H1 (cell line): ENCODE measurements around the gene C10orf95. TPM values are rescaled to one million over a fixed set of nuclear protein-coding genes. Genes with fewer than 3 reads are reported as not detected.

Source experiments
- CTCF ChIA-PET: fragments of 300-600 bp; sonication (Branson Sonifier 250); formaldehyde crosslinking; loops from one replicate; lab custom pipeline; 2021; ENCODE audit not compliant: partially characterized antibody; lab: Charles Lee
- POLR2A ChIA-PET: fragments of 300-600 bp; sonication (Branson Sonifier 250); formaldehyde crosslinking; loops from one replicate; lab custom pipeline; 2021; ENCODE audit warnings: inconsistent platforms; ENCODE audit not compliant: partially characterized antibody; lab: Charles Lee
- DNase-seq, 2 experiments: peaks; one replicate each; pipeline versions ENCODE4 v3.0.0 to v3.0.0-alpha.2; 2010 to 2022; ENCODE audit warnings: low spot score in 2 of 2, low read depth in 1 of 2, mixed read lengths in 1 of 2
- FAIRE-seq: peaks from 2 replicates; lab custom pipeline; 2011; peaks lifted over from hg19 to GRCh38; lab: Jason Lieb, UNC
- H2AFZ ChIP-seq: 2 replicates; pipeline ENCODE4 v1.8.1; 2012; ENCODE audit warnings: low read length, inconsistent platforms
- H2AK5ac ChIP-seq: 2 replicates; pipeline ENCODE4 v1.6.1; 2013; ENCODE audit warnings: low read depth, low read length
- H2BK120ac ChIP-seq: replicated peaks from 2 replicates; pipeline ENCODE3; 2013; ENCODE audit warnings: low read depth, low read length, inconsistent platforms
- H2BK12ac ChIP-seq: 2 replicates; pipeline ENCODE4 v1.6.1; 2013; ENCODE audit warnings: low read depth, low read length
- H2BK15ac ChIP-seq: 2 replicates; pipeline ENCODE4 v1.6.1; 2013; ENCODE audit warnings: low read length
- H2BK20ac ChIP-seq: 2 replicates; pipeline ENCODE4 v1.6.1; 2013; ENCODE audit warnings: low read length
- H2BK5ac ChIP-seq: 2 replicates; pipeline ENCODE4 v1.6.1; 2013; ENCODE audit warnings: low read depth, low read length
- H3K14ac ChIP-seq: 2 replicates; pipeline ENCODE4 v1.6.1; 2013; ENCODE audit warnings: inconsistent platforms; ENCODE audit not compliant: insufficient read length
- H3K18ac ChIP-seq: 2 replicates; pipeline ENCODE4 v1.6.1; 2013; ENCODE audit warnings: low read length; ENCODE audit errors: extremely low read depth
- H3K23ac ChIP-seq: 2 replicates; pipeline ENCODE4 v1.6.1; 2013; ENCODE audit warnings: inconsistent platforms; ENCODE audit not compliant: insufficient read length
- H3K23me2 ChIP-seq: 2 replicates; pipeline ENCODE4 v1.6.1; 2013; ENCODE audit warnings: low read depth, low read length
- H3K27ac ChIP-seq: 2 replicates; pipeline ENCODE4 v1.6.1; 2011; ENCODE audit warnings: low read depth, low read length, inconsistent platforms
- H3K27me3 ChIP-seq, 4 experiments: replicated peaks in 1 of 4; 1 replicate in 1 of 4; 2 replicates in 3 of 4; pipeline versions ENCODE4 v1.6.1 to v1.8.1; 2011 to 2013; ENCODE audit warnings: low read length in 3 of 4, mild to moderate bottlenecking in 3 of 4, inconsistent platforms in 2 of 4, mixed read lengths in 2 of 4, moderate library complexity in 1 of 4; ENCODE audit not compliant: control insufficient read depth in 3 of 4, insufficient read depth in 3 of 4; ENCODE audit errors: extremely low read depth in 1 of 4
- H3K36me3 ChIP-seq, 4 experiments: 2 replicates each; pipeline versions ENCODE4 v1.6.1 to v1.8.1; 2011 to 2013; ENCODE audit warnings: mild to moderate bottlenecking in 4 of 4, low read length in 3 of 4, moderate library complexity in 2 of 4, control low read depth in 1 of 4, inconsistent platforms in 1 of 4; ENCODE audit not compliant: insufficient read depth in 4 of 4, control insufficient read depth in 2 of 4
- H3K4ac ChIP-seq: replicated peaks from 2 replicates; pipeline ENCODE3; 2013; ENCODE audit warnings: low read length, low read depth, mixed read lengths, inconsistent platforms; ENCODE audit not compliant: insufficient read length
- H3K4me1 ChIP-seq, 4 experiments: replicated peaks in 1 of 4; 1 replicate in 1 of 4; 2 replicates in 3 of 4; pipeline versions ENCODE4 v1.6.1 to v1.8.1; 2011 to 2013; ENCODE audit warnings: low read length in 3 of 4, inconsistent platforms in 2 of 4, mixed read lengths in 1 of 4; ENCODE audit not compliant: insufficient read depth in 4 of 4, control insufficient read depth in 3 of 4
- H3K4me2 ChIP-seq, 2 experiments: 2 replicates each; pipeline versions ENCODE4 v1.6.1 to v1.8.1; 2011 to 2013; ENCODE audit warnings: low read depth in 2 of 2, low read length in 2 of 2, control low read depth in 1 of 2, inconsistent platforms in 1 of 2, mild to moderate bottlenecking in 1 of 2; ENCODE audit not compliant: insufficient read depth in 1 of 2
- H3K4me3 ChIP-seq, 4 experiments: fragments of 200-600, 300-600 bp in 1 of 4; sonication (generic), shearing (Covaris generic), sonication (Bioruptor Twin) in 1 of 4; 2 replicates each; pipeline versions ENCODE4 v1.5.1 to v1.8.1; 2011 to 2016; ENCODE audit warnings: low read length in 4 of 4, low read depth in 3 of 4, control low read depth in 2 of 4, inconsistent platforms in 2 of 4, mild to moderate bottlenecking in 2 of 4, mixed read lengths in 1 of 4, moderate library complexity in 1 of 4; ENCODE audit not compliant: insufficient read depth in 2 of 4; ENCODE audit errors: extremely low read depth in 1 of 4
- H3K56ac ChIP-seq: replicated peaks from 2 replicates; pipeline ENCODE3; 2013; ENCODE audit warnings: low read depth, mild to moderate bottlenecking, mixed read lengths, low read length, inconsistent platforms; ENCODE audit not compliant: insufficient read length
- H3K79me1 ChIP-seq: 2 replicates; pipeline ENCODE4 v1.6.1; 2013; ENCODE audit warnings: low read depth, low read length, control low read depth
- H3K79me2 ChIP-seq, 2 experiments: 2 replicates each; pipeline versions ENCODE4 v1.6.1 to v1.8.1; 2012 to 2013; ENCODE audit warnings: low read length in 2 of 2, mild to moderate bottlenecking in 2 of 2, inconsistent platforms in 1 of 2; ENCODE audit not compliant: insufficient read depth in 2 of 2, control insufficient read depth in 1 of 2
- H3K9ac ChIP-seq, 4 experiments: replicated peaks in 1 of 4; 1 replicate in 1 of 4; 2 replicates in 3 of 4; pipeline versions ENCODE4 v1.6.1 to v1.8.1; 2011 to 2013; ENCODE audit warnings: low read depth in 3 of 4, low read length in 3 of 4, control low read depth in 2 of 4, mild to moderate bottlenecking in 2 of 4, moderate library complexity in 2 of 4, inconsistent platforms in 1 of 4; ENCODE audit errors: extremely low read depth in 1 of 4
- H3K9me3 ChIP-seq, 2 experiments: 2 replicates each; pipeline versions ENCODE4 v1.6.1 to v1.8.1; 2012 to 2013; ENCODE audit warnings: mild to moderate bottlenecking in 2 of 2, moderate library complexity in 2 of 2, control low read depth in 1 of 2, inconsistent platforms in 1 of 2, low read depth in 1 of 2, low read length in 1 of 2, mixed read lengths in 1 of 2; ENCODE audit not compliant: insufficient read depth in 2 of 2
- H4K20me1 ChIP-seq, 2 experiments: replicated peaks in 1 of 2; 2 replicates each; pipeline versions ENCODE3 to v1.8.1; 2011 to 2013; ENCODE audit warnings: inconsistent platforms in 2 of 2, low read length in 2 of 2, mild to moderate bottlenecking in 1 of 2; ENCODE audit not compliant: insufficient read depth in 2 of 2, control insufficient read depth in 1 of 2
- H4K5ac ChIP-seq: 2 replicates; pipeline ENCODE4 v1.6.1; 2013; ENCODE audit warnings: low read length, low read depth, mixed read lengths, inconsistent platforms; ENCODE audit not compliant: insufficient read length
- H4K8ac ChIP-seq: 2 replicates; pipeline ENCODE4 v1.8.0; 2013; ENCODE audit warnings: mild to moderate bottlenecking, moderate library complexity, low read length, inconsistent platforms; ENCODE audit not compliant: insufficient read depth; ENCODE audit errors: extremely low read depth
- H4K91ac ChIP-seq: replicated peaks from 2 replicates; pipeline ENCODE3; 2013; ENCODE audit warnings: low read length, mixed read lengths, inconsistent platforms; ENCODE audit not compliant: insufficient read length
- CHD1 ChIP-seq: IDR thresholded peaks from 2 replicates; pipeline ENCODE4 v1.6.1; 2012; ENCODE audit warnings: low read depth, low read length, improper control_type of control experiment
- CHD2 ChIP-seq: IDR thresholded peaks from 2 replicates; pipeline ENCODE4 v1.6.1; 2012; ENCODE audit warnings: low read length, improper control_type of control experiment
- FOSL1 ChIP-seq: IDR thresholded peaks from 2 replicates; pipeline ENCODE4 v1.6.1; 2011; ENCODE audit warnings: mild to moderate bottlenecking, low read depth, low read length, moderate library complexity; ENCODE audit not compliant: insufficient read depth
- HDAC6 ChIP-seq: IDR thresholded peaks from one replicate; pipeline ENCODE4 v1.7.1; 2012; ENCODE audit warnings: low read depth, mild to moderate bottlenecking, inconsistent platforms, low read length, moderate library complexity
- JUND ChIP-seq: IDR thresholded peaks from 2 replicates; pipeline ENCODE4 v1.6.1; 2011; ENCODE audit warnings: mild to moderate bottlenecking, improper control_type of control experiment, low read length
- PHF8 ChIP-seq: fragments of 200-600 bp; sonication (generic); conservative IDR thresholded peaks from 2 replicates; pipeline ENCODE4 v1.7.1; 2012; ENCODE audit warnings: low read depth, mild to moderate bottlenecking, inconsistent platforms, low read length, moderate library complexity
- POLR2AphosphoS5 ChIP-seq: IDR thresholded peaks from 2 replicates; pipeline ENCODE4 v1.6.1; 2011; ENCODE audit warnings: low read depth, low read length
- RAD21 ChIP-seq, 2 experiments: IDR thresholded peaks in 1 of 2; conservative IDR thresholded peaks in 1 of 2; 2 replicates each; pipeline ENCODE4 v1.6.1; 2011; ENCODE audit warnings: low read depth in 2 of 2, low read length in 2 of 2, improper control_type of control experiment in 1 of 2, inconsistent platforms in 1 of 2, mild to moderate bottlenecking in 1 of 2, moderate library complexity in 1 of 2
- TAF1 ChIP-seq: IDR thresholded peaks from 2 replicates; pipeline ENCODE4 v1.6.1; 2011; ENCODE audit warnings: mild to moderate bottlenecking, low read depth, low read length
- TBP ChIP-seq: IDR thresholded peaks from 2 replicates; pipeline ENCODE4 v1.6.1; 2011; ENCODE audit warnings: low read depth, low read length, improper control_type of control experiment
- WGBS, 2 experiments: shearing (Covaris generic) in 1 of 2; methylation state at CpG; one replicate each; pipeline versions ENCODE4 v1.1.6 to v1.1.7; 2013 to 2015; ENCODE audit warnings: low lambda C conversion rate in 2 of 2, mixed read lengths in 2 of 2, inconsistent platforms in 1 of 2, low coverage in 1 of 2, missing lambda C conversion rate in 1 of 2; ENCODE audit not compliant: insufficient replicate concordance in 2 of 2, insufficient coverage in 1 of 2, insufficient read length in 1 of 2; ENCODE audit errors: extremely low coverage in 1 of 2, missing lambda C conversion rate in 1 of 2; 5-methylcytosine and 5-hydroxymethylcytosine counted together
- polyA plus RNA-seq, 7 experiments: library from polyadenylated mRNA; depleted of rRNA in 3 of 7; stranded (reverse) in 5 of 7; unstranded in 2 of 7; fragments of >200 nt in 5 of 7; fragments of 200-250 nt in 2 of 7; gene quantifications; 1 replicate in 5 of 7; 2 replicates in 1 of 7; 4 replicates in 1 of 7; pipeline versions ENCODE4 v1.2.1 to v1.2.3, GENCODE V29; 2011 to 2013; ENCODE audit warnings: missing spikeins in 2 of 7, mixed read lengths in 2 of 7
- total RNA-seq: library from RNA; stranded (reverse); fragmentation: NEBNext Ultra II Directional; extraction: Animal tissue kit (Norgen Biotek cat#: 25700); gene quantifications from 2 replicates; pipeline ENCODE4 v1.2.1, GENCODE V29; 2021

Gene C10orf95
- total and polyA plus RNA-seq, 2 of the 8 experiments (the other 6 are each of a cell fraction or from before 2014, with no cell fraction given) = 0.34 to 0.48 TPM

DNA sequence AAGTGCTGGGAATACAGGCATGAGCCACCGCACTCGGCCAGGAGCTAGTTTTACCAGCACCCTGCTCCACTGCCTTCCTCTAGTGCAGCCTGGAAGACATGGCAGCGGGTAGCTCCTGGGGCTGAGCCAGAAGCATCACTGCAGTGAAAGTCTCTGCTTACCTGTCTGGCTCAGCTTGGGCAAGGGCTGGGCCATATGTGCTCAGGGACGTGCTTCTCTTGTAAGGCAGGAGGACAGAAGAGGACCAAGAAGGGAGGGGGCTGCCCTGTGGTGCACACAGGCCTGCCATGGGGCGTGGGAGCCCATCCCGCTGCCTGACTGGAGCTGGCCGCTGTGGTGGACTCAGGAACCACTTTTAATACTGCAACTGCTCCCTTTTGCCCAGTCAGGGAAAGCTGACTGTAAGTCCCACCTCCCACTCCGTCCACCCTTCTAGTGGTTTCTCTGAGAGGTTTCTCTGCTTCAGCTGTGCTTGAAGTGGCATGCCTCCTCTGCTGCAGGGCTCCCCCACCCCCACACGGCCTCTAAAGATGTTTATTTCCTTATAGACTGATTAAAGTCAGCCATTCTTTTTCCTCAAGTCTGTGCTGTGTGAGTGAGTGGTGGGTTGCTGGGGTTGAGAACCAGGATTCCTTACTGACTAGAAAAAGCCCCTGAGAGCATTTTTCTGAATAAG, 25.3 kb upstream of the C10orf95 start:
- FAIRE-seq = no peak
- H4K5ac ChIP-seq = no peak overlapping the region
- H3K79me1 ChIP-seq = no peaks in the 10 kb centered on the region
- no peak overlapping the region for H4K91ac ChIP-seq
- H2BK12ac ChIP-seq = no peak overlapping the region
- H3K23ac ChIP-seq = no peak overlapping the region
- CTCF ChIA-PET = interaction anchor here (0.7 to 1.7 kb wide), 18 partner anchors 9 to 253 kb away, joined by 3 to 6 read pairs (median 4); partner anchors contain the start of gene CUEDC2
- no peak for TF ChIP-seq POLR2AphosphoS5
- no peak for TF ChIP-seq TAF1
- TF ChIP-seq TBP = no peak
- TF ChIP-seq JUND = no peak
- TF ChIP-seq RAD21 (IDR thresholded peaks at IDR 0.05 in 1 of 2, conservative IDR thresholded peaks at IDR 0.05 in 1 of 2; ENCODE audit: low read depth in 2 of 2, low read length in 2 of 2) = no peak
- TF ChIP-seq FOSL1 = no peak
- no peak for TF ChIP-seq CHD2
- TF ChIP-seq HDAC6 = no peak
- TF ChIP-seq PHF8 = no peak
- no peak for TF ChIP-seq CHD1
- TF ChIP-seq, all 59 proteins: peak for 0
- no peaks in the 10 kb centered on the region; a peak in 1 of 7 replicates for H3K27me3 ChIP-seq
- POLR2A ChIA-PET = interaction anchor here (1.0 to 1.5 kb wide), 2 partner anchors 25 to 45 kb away, joined by 3 read pairs; partner anchors contain the start of genes C10orf95 and CUEDC2
- peaks cover 6 to 14% (median 10%) of the 10 kb centered on the region in 4 experiments; a peak in 6 of 8 replicates for H3K36me3 ChIP-seq
- H3K4ac ChIP-seq = no peak overlapping the region
- no peak overlapping the region for H3K18ac ChIP-seq
- H3K27ac ChIP-seq = no peak overlapping the region
- peaks cover 0 to 10% of the 10 kb centered on the region in 2 experiments for H4K20me1 ChIP-seq
- H4K8ac ChIP-seq = no peak overlapping the region
- H3K4me3 ChIP-seq = no peak overlapping the region
- H2BK15ac ChIP-seq = no peak overlapping the region
- no peak overlapping the region for H2BK20ac ChIP-seq
- no peak overlapping the region for H3K4me2 ChIP-seq
- H3K9ac ChIP-seq = no peak overlapping the region
- H3K23me2 ChIP-seq = no peaks in the 10 kb centered on the region
- H3K56ac ChIP-seq = no peak overlapping the region
- no peak overlapping the region for H2BK120ac ChIP-seq
- H2AK5ac ChIP-seq = no peak overlapping the region
- WGBS, 2 experiments = 77% methylated on average over 9 of the region's 9 CpGs; no CpG with 5 or more reads in 1 of the 2 experiments
- H3K9me3 ChIP-seq = no peaks in the 10 kb centered on the region
- no peaks in the 10 kb centered on the region for H3K4me1 ChIP-seq
- H2AFZ ChIP-seq = no peak overlapping the region
- no peak for DNase-seq
- H3K14ac ChIP-seq = no peak overlapping the region
- no peak overlapping the region for H2BK5ac ChIP-seq
- H3K79me2 ChIP-seq = no peaks in the 10 kb centered on the region
